ENCODE results near the gene NFYC.
"Not testable (repeated sequence)": the region's sequence is repeated elsewhere in the genome, so short reads cannot be mapped to it uniquely, and the experiment has no call there.

NFYC gene

DNA sequence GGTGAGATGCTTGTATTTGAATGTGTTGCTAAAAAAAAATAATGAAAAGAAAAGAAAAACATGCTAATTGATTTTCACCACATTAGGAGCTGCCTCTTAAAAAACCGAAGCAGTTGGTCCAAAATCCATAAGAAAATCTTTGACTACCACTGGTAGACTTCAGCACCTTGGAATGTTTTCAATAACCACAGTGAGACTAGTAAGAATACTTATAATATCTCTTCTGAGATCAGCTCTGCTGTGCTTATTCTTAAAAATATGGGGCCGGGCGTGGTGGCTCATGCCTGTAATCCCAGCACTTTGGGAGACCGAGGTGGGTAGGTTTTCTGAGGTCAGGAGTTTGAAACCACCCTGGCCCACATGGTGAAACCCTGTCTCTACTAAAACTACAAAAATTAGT, 15.1 kb downstream of the NFYC start:
- DNase-seq (ENCODE audit: low read depth in 2 of 2): no peak

DNA sequence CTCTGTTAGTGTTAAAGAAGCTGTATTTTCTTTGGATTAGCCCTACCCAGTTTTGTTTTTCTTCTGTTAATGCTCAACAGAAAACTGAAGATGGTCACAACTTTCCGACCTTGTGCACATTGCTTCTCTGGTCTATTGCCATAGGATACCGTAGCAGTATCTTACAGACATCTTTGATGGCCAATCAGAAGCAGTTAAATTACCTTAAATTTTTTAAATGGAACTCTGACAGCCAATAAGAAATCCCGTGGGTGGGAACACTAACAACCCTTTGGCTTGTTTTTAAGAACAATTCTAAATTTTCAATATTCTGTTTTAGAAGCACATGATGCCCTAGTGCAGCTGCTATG, 17.2 kb downstream of the NFYC start:
- no peak for DNase-seq (ENCODE audit: low read depth in 2 of 2)

DNA sequence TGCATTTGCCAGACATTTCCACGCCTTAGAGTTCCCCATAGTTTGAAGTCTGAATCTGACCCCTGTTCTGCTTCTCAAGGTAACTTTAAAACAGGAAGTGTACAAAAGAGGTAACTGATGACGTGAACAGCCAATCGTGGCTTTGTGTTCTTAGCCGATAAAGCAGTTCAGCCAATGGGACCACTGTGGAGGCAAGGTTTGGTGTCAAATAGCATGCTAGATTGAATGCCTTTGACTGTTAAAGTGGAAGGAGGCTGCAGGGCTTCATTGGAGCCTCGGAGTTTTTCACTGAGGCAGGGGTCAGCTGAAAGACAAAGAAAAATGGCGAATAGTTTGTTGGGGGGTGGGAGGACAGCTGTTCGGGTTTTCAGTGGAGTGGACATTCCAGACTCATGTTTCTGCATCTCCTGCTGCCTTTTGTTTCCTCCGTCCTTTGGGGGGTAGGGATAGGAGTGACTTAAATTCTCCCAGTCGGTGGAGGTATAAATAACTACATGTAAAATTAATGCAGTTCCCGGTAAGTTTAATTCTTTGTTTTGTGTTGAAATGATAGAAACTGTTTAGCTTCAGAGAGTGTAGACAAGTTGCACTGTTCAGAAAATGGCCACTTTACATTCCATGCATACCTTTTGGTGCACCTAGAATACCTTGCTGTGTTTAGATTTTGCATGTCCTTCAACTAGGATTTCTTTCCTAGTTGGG, 17.7 kb downstream of the NFYC start:
- DNase-seq (ENCODE audit: low read depth in 2 of 2): peak; percentile 39 to 43

DNA sequence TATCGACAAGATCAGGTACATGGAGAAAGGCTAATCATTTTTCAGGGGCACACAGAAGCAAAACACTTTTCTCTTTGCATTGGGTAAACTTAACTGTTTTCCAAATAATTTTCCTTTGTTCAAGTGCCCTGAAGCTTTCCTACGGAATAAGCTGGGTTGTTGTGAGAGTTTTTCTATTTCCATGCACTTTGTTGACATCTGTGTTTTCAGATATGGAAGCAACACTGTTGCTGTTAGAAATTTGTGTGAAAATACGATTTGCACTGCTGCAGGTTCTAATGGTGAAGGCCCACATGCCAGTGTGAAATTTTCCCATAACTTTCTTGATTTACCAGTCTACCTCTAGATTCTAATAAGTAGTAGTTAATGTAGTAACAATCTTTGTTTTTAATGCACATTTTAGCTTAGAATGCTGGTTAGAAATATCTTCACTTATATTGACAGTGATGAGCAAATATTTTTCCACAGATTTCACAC, 18.3 kb downstream of the NFYC start:
- DNase-seq (ENCODE audit: low read depth in 2 of 2): no peak

DNA sequence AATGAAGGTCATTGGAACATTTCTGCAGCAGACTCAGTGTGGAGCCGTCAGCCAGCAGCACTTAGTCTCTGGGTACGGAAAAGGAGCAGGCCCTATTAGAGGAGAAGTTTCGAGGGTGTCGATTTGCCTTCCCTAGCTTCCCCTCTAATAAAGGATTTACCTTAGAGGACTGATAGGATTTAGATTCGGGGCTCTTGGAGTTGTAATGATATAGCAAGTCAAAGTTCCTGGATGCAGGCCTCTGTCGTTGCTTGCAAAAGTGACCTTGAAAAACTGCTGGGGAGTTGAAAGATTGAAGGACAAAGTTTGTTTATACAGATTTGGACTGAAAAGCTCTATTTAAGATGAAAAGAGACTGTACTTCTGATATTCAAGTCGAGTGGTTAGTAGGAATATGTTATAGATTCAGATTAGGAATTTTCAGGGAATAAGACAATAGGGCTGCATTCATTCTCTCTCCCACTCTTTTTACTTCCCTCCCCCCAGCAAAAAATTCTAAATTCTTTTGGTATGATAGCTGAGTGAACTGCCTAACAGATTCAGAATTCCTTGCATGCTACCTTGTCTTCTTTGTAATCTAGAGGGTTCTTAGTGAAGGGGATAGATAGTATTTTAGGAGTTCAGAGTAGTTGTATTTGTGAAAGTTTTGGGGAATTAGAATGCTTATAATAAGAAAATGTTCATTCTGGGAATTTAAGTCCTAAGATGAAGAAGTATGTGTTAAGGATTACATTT, 19.2 kb downstream of the NFYC start:
- no peak for DNase-seq (ENCODE audit: low read depth in 2 of 2)

DNA sequence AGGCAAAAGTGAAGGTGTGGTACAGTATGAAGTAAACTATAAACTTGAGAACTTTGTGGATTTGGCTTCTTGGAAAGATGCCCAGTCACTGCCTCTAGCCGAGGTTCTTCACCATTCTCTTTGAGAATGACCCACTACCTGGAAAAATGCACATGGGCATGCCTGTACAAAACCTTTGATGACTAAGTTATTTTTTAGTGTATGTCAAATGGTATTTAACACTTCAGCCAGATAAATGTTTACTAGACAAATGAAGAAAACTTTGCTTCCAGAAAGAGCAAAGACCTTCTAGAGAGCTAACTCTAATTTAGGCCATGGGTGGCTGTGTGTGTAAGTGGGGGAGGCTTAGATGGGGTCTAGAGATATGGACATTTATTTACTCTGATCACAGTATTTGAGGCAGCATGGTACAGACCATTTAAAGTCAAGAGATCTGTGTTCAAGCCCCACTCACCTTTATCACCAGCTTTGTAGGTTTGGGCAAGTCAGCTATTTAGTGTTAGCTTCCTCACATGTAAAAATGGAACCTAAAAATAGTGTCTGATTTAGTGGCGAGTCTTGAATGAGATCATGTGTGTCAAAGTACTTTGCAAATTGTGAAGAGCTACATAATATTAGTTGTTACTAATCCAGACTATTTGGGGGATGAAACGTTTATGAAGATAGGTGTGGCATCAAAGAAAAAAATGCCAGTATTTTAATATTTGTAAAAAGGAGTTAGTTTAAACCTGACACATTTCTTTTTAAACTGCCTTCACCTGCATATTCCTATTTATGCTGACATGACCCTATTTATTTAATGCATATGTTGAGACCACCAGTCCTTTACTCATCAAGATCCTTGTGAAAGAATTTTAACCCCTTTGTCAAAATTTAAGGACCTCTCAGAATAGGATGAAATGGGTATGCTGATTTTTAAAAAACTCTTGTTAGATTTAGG, 20.2 kb downstream of the NFYC start:
- DNase-seq (ENCODE audit: low read depth in 2 of 2): no peak

DNA sequence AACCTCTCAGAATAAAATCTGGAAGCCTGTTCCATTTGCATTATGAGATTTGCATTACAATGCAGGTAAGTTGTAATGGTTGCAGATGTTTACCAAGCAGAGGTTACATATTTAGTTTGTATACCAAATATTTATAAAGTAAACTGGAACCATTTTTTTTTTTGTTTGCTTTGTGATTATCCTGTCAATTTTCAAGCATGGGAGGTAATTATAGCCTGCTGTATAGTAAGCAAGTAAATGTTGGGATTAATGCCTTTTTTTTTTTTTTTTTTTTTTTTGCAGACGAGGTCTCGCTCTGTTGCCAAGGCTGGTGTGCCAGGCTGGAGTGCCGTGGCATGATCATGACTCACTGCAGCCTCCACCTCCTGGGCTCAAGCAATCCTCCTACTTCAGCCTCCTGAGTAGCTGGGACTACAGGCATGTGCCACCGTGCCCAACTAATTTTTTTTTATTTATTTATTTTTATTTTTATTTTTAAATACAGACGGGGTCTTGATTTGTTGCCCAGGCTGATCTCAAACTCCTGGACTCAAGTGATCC, 21.0 kb downstream of the NFYC start:
- no peak for DNase-seq (ENCODE audit: low read depth in 2 of 2)

DNA sequence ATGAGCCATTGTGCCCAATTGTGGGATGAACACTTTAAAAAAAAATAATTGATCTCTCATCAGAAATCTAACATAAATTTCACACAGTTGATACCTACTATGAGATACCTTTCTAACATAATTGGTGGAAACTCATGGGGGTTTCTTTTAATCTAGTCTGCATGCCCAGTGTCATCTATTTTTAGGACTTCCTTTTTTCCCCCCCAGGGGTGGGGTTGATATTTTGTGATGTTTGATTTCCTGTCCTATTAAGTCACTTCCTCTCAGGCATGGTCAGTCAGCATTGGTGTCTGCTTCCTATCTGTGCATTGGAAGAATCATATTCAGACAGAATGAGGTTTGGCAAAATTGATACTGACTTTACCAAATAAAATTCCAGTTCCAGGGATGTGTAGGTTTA, 21.5 kb downstream of the NFYC start:
- no peak for DNase-seq (ENCODE audit: low read depth in 2 of 2)

DNA sequence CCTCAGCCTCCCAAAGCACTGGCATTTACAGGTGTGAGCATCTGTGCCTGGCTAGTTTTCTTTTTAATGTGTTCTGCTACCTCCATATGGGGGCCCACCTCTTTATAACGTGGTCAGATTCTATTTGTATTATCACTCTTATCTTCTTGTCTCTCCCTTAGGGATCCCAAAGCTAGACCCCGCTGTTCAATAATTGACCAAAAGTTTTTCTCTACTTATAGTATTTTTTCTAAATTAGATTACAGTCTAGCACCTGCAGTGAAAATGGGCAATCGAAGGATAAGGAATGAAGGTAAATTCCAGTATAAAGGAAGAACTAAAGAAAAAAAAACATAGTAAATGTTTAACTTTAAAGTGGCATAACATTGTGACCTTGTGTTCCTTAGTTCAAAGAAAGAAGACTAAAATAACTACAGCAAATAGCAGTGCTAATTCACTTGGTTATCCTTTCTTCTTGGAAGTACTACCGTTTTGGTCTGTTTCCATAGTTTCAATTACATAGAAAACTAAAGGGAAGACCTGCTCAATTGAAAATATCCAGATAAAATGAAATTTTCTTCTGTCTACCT, 24.1 kb downstream of the NFYC start:
- no peak for DNase-seq (ENCODE audit: low read depth in 2 of 2)

DNA sequence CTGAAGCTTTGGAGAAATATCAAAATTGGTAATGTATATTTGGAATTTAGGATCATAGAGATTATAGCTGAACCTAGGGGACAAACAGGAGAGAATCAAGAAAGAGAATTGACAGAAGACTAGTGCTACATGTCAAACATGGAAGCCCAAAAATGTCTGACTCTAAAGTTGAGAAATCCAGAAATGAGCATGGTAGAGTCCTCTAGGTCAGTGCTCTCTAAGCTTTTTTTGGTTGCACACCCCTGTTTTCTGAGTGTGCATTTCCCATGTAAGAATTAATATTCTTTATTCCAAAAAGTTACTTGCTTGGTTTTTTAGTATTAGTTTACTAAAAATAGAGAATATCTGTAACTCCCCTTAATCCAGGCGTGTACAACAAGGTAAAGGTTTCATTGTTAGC, 25.6 kb downstream of the NFYC start:
- no peak for DNase-seq (ENCODE audit: low read depth in 2 of 2)

DNA sequence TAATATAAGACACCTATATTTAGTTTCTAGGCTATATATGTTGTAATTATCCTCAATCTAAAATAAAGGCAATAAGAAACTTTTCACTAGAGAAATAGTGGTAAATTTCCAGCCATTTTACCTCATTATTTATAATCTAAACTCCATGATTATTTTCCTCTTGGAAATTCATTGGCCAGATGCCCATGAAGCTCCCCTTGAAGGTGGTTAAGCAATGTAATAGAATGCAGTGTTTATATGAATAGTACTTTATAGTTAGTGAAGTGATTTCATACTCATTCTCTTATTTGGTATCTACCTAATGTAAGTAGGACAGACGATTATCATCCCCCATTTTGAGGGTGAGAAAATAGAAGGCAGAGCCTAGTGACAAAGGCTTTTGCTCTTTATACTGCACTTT, 26.5 kb downstream of the NFYC start:
- no peak for DNase-seq (ENCODE audit: low read depth in 2 of 2)

DNA sequence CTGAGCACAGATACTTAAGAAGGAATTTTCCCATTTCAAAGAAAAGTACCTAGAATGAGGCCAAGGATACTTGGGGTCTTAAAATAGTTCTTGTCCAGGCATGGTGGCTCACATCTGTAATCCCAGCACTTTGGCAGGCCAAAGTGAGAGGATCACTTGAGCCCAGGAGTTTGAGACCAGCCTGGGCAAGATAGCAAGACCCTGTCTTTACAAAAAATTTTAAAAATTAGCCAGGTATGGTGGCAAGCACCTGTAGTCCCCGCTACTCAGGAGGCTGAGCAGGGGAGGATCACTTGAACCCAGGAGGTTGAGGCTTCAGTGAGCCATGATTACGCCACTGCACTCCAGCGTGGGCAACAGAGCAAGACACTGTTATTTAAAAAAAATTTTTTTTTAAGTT, 29.0 kb downstream of the NFYC start:
- DNase-seq (ENCODE audit: low read depth in 2 of 2): no peak

DNA sequence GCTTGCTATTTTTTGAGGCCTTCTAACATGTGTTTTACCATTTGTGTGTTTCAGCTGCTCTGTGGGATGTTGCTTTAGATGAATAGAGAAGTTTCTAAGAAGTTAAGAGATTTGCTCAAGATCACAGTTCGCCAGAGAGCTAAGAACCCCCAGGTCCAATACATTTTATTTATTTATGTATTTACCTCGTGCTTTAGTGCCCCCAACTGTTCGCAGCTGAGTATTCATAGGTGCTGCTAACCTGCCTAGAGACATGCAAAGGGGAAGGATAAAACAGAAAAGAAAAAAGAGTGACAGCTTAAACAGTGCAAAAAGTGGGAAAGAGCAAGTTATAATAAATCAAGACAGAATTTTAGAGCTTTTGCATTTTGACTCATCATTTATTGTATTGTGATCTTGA, 31.1 kb downstream of the NFYC start:
- DNase-seq (ENCODE audit: low read depth in 2 of 2): no peak

DNA sequence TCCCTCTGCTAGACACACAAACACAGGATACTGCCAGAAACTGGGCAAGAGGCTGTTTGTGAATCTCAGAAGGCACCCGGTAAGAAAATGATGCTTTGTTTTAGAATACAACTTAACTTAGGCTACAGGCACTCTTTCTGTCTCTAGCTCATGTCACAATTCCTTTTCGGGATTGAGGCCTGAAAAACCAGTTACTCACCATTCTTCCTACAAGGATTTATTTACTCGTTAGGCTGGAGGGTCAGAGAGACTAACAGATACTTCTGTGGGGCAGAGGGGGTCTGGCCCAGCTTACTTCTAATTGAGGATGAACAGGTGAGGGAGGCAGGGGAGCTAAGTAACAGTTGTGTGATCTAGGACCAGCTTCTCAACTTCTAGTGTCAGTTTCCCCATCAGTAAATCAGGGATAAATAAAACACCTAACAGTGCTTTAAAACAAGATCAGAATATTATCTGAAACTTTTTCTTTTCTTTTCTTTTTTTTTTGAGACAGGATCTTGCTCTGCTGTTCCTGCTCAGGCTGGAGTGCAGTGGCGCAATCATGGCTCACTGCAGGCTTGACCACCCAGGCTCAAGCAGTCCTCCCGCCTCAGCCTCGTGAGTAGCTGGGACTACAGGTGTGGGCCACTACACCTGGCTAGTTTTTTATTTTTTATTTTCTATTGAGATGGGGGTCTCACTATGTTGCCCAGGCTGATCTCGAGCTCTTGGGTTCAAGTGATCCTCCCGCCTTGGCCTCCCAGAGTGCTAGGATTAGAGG, 31.9 kb downstream of the NFYC start:
- no peak for DNase-seq (ENCODE audit: low read depth in 2 of 2)

DNA sequence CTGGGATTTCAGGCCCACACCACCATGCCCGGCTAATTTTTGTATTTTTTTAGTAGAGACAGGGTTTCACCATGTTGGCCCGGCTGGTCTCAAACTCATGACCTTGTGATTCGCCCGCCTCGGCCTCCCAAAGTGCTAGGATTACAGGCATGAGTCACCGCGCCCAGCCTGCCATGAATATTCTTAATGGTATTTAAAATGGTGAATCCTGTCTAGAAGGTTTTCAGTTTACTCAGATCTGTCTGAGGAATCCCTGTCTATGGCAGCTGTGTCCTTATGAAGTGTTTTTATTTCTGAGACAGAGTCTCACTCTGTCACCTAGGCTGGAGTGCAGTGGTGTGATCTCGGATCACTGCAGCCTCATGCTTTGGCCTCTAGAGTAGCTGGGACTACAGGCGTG, 36.2 kb downstream of the NFYC start:
- not testable (repeated sequence) for DNase-seq (ENCODE audit: low read depth in 2 of 2)

DNA sequence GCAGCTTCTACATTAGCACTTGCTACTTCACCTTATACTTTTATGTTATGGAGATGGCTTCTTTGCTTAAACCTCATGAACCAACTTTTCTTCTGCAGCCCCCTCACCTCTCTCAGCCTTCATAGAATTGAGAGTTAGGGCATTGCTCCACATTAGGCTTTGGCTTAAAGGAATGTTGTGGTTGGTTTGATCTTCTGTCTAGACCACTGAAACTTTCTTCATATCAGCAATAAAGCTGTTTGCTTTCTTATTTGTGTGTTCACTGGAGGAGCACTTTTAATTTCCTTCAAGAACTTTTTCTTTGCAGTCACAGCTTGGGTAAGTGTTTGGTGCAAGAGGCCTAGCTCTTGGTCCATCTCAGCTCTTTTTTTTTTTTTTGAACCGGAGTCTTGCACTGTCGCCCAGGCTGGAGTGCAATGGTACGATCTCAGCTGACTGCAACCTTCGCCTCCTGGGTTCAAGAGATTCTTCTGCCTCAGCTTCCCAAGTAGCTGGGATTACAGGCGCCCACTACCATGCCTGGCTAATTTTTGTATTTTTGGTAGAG, 37.9 kb downstream of the NFYC start:
- not testable (repeated sequence) for DNase-seq (ENCODE audit: low read depth in 2 of 2)

DNA sequence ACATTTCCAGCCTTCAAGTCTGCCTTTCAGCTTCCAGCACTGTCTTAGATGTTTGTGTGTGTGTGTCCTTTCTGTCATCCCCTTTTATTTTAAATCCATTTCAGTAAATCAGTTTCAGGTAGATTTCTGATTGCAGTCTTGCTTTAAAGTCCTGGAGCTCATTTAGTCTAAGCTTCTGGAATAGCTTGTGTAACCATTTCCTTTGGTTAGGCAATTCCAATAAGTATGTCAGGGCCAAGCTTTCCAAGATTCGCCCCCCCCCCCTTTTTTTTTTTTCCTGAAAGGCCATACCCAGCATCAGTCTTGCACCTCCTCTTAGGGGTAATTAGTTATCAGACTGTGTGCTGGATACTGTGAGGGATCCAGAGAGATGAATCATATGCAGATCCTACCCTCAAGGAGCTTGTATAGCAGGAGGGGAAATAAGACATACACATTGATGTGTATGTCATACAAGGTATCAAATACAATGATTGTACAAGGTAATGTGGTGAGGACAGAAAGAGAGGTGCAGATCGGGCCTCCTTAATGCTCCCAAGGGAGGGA, 41.3 kb downstream of the NFYC start:
- DNase-seq (ENCODE audit: low read depth in 2 of 2): no peak

DNA sequence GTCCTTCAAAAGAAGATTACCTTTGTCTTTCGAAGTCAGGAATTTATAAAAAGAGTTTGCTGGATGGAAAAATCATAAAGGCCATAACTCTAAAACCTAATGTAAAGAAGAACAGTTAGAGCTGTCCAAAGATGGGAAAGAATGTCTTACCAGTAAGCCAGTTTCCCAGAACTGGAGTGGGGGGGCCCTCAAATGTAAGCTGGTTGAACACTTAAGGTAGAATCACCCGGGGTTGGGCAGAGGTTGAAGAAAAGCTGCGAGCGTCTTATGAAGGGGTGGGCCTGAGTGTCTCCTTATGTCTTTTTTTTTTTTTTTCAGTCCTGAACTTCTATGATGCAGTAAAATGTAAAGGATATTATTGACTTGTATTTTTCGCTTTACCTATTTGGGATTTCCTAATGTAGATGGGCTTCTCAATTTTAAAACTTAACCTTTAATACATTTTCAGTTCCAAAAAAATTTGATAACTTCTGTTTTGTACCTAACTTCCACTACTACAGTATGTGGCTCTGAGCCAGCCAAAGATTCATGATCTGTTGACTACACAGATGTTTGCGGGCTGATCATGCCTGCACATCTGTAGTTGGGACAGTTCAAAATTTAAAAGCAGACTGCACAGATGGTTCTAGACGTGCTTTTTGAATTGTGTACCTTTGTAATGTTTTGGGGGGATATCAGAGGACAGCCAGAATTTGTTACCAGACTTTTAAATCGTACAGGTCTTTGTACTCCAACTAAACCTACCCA, 43.6 kb downstream of the NFYC start:
- no peak for DNase-seq (ENCODE audit: low read depth in 2 of 2)

DNA sequence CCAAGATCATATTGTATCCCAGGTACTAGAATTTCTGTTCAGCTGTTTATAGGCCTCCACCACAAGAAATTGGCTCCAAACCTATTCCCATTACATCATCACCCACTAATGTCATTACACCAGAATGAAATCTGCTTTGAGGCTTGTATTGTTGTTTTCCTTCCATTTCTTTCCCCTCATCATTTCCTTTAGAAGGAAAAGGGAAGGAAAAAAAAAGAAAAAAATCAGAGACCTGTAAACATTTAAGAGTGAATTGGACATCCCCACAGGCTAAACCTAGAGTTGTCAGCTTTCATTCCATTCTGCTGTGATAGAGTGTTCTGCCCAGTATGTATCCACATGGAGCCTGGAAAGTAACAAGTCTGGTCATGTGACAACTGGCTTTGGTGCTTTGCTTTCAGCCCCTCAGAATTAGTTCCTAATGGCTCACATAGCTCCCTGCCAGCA, 44.6 kb downstream of the NFYC start:
- no peak for DNase-seq (ENCODE audit: low read depth in 2 of 2)

DNA sequence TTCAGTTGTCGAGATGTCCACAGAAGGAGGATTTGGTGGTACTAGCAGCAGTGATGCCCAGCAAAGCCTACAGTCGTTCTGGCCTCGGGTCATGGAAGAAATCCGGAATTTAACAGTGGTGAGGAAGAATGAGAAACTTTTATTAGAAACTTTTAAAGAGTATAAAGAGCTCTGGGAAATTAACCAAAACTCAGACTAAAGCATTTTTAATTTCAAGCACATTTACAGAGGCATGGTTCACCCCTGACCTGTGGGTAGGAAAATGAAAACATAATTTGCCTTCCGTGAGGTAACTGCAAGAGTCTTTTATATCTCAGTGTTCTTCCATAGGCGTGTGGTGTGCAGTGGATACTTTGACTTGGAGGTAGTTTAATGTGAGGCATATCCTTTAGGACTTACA, 47.3 kb downstream of the NFYC start:
- DNase-seq (ENCODE audit: low read depth in 2 of 2): no peak
